LNCaP clone FGC (cell line): Measurements from ENCODE around the gene ZCCHC17.

Experiments used
- DNase-seq: peaks from one replicate; pipeline ENCODE4 v3.0.0-alpha.2; 2011; ENCODE audit warnings: low read depth
- H3K4me3 ChIP-seq: 2 replicates; pipeline ENCODE4 v1.5.1; 2011; ENCODE audit warnings: mild to moderate bottlenecking, low read depth, low read length, control low read depth
- CTCF ChIP-seq: IDR thresholded peaks from 2 replicates; pipeline ENCODE4 v1.5.1; 2012; ENCODE audit warnings: mild to moderate bottlenecking; ENCODE audit not compliant: control insufficient read depth, insufficient read depth; ENCODE audit errors: extremely low read depth

ZCCHC17 gene

DNA sequence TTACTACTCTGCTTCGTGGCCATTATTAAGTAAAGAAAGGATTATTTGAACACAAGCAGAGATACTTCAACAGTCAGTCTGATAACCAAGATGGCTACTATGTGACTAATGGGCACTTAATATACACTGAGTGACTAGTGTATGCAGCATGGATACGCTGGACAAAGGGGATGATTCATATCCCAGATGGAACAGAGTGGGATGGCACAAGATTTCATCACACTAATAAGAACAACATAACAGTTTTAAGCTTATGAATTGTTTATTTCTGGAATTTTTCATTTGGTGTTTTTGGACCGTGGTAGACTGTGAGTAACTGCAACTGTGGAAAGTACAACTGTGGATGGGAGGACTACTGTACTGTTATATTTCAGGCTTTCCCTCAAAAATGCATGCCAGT lies 9.4 kb downstream of the ZCCHC17 start:
- TF ChIP-seq CTCF, result no peak
- DNase-seq, result no peak

GRCh38 chr1:31308036-31308435 lies 11.2 kb downstream of the ZCCHC17 start:
- TF ChIP-seq CTCF, result no peak
- no peak for DNase-seq

More for the DNA sequence above, 9.4 kb downstream of the ZCCHC17 start:
- no peak overlapping the region for H3K4me3 ChIP-seq

DNA sequence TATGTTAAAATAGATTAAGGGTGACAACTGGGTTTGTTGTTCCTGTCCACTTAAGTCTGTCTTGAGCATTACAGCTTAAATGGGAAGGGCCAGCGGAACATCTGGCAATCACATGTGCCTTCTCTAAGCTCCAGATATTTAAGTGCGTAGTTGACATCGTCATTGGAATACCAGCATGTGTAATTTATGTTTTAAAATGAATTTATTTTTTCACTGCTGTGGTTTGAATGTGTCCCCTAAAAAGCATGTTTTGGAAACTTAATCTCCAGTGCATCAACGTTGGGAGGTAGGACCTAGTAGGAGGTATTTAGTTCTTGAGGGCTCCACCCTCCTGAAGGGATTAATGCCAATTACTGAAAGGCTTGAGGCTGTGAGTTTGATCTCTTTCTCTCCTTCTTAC lies 13.4 kb downstream of the ZCCHC17 start:
- H3K4me3 ChIP-seq, result no peak overlapping the region
- no peak for TF ChIP-seq CTCF
- DNase-seq, result no peak

More at GRCh38 chr1:31308036-31308435, 11.2 kb downstream of the ZCCHC17 start:
- H3K4me3 ChIP-seq, result peak overlapping the region; percentile 14; the same call in 1 of the 2 replicates

GRCh38 chr1:31315902-31316301 lies 19.1 kb downstream of the ZCCHC17 start:
- DNase-seq, result no peak
- TF ChIP-seq CTCF, result no peak
- H3K4me3 ChIP-seq, result no peak overlapping the region

- H3K4me3 ChIP-seq, result no peak overlapping the region
- no peak for TF ChIP-seq CTCF
- DNase-seq, result no peak
Observed at GRCh38 chr1:31318146-31318545, 21.3 kb downstream of the ZCCHC17 start.

- no peak for DNase-seq
- no peak overlapping the region for H3K4me3 ChIP-seq
- TF ChIP-seq CTCF, result no peak
Observed at GRCh38 chr1:31324093-31324492, 27.3 kb downstream of the ZCCHC17 start.

- DNase-seq, result no peak
- no peak for TF ChIP-seq CTCF
- no peak overlapping the region for H3K4me3 ChIP-seq
Observed at GRCh38 chr1:31324992-31325391, 28.2 kb downstream of the ZCCHC17 start.
